GM23248 (cell line): ENCODE results near the gene SF3B4.

Experiments
- EZH2 ChIP-seq: fragments of 200-600 bp; sonication (generic); IDR thresholded peaks from 2 replicates; pipeline ENCODE4 v1.6.1; 2018; ENCODE audit warnings: antibody characterized with exemption, mild to moderate bottlenecking; ENCODE audit not compliant: insufficient read depth, poor library complexity, severe bottlenecking
- EZH2phosphoT487 ChIP-seq: fragments of 200-600 bp; sonication (generic); IDR thresholded peaks from 2 replicates; pipeline ENCODE4 v1.6.1; 2018; ENCODE audit warnings: antibody characterized with exemption, moderate library complexity, mild to moderate bottlenecking, low read depth; ENCODE audit not compliant: insufficient read depth

GRCh38 chr1:149925345-149925744 is 2.3 kb downstream of the SF3B4 start:
- TF ChIP-seq EZH2 (no peak), EZH2phosphoT487 (no peak)
